GM18507 (cell line): ENCODE results near the gene ATP2A1.
"Not testable (repeated sequence)": the region's sequence is repeated elsewhere in the genome, so short reads cannot be mapped to it uniquely, and the experiment has no call there.

ENCODE experiments used
- DNase-seq: peaks from one replicate; pipeline ENCODE4 v3.0.0; 2011; ENCODE audit warnings: low read depth; ENCODE audit not compliant: insufficient read length; ENCODE audit errors: extremely low spot score
- FAIRE-seq: peaks from 2 replicates; lab custom pipeline; 2011; peaks lifted over from hg19 to GRCh38; lab: Jason Lieb, UNC

ATP2A1 gene

DNA sequence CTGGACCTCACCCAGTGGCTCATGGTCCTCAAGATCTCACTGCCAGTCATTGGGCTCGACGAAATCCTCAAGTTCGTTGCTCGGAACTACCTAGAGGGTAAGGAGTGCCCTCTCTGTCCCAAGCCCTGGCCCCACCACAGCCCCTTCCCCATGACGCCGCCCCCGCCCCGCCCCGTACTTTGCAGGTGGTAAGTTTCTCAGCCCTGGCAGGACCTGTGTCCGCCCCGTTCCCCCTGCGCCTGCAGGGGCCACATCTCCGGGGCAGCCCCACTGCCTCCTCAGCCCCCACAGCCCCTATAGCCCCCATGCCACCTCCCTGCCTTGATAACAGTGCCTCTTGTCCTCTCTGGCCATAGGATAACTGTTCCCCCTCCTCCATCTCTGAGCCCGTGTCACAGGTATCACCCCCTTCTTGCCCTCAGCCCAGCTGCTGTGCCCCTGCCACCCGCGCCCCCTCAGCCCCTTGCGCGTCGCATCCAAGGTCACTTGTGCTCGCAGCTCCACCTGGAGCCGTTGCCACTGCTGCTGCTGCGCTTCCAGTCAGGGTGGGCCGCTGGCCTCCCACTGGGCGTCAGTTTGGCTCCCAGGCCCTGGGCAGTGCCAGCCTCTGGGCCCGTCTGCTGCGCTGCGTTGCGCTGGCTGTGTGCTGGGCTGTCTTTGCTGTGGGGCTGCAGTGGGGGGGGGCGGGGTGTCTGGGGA, 25.2 kb downstream of the ATP2A1 start:
- DNase-seq (no peak), FAIRE-seq (no peak)

DNA sequence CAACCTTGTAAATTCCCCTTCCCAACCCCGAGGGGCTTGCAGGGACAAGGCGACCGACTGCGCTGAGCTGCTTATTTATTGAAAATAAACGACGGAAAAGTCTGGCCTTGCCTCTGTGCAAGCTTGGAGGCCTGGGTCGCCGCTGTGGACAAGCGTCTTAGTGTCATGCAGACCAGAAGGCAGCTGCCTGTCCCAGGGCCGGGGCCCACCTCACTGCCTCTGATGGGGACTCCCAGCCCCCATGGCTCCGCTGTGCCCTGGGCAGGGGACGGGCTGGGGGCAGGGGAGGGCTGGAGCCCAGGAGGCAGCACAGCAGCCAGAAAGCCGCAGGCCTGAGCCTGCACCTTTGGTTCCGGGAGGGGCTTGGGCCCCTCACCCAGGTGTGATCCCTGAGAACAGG, 26.1 kb downstream of the ATP2A1 start:
- DNase-seq (no peak), FAIRE-seq (no peak)

DNA sequence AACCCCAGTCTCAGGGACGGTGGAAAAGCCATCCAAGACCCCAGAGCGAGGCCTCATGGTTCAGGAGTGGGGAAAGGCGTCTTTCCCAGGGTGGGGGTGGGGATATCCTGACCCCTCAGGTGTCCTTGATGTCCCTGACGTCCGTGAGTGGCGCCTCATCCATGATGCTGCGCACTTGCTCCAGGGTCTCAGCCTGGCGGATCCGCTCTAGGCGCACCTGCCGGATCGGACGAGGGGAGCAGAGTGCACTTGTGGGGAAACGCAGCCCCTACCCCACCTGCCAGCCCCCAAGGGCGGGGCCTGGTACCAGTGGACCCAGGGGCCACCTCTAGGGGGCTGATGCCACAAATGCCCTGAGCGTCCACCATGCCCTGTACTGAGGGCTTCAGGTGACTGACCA, 26.5 kb downstream of the ATP2A1 start:
- DNase-seq = no peak
- no peak for FAIRE-seq

DNA sequence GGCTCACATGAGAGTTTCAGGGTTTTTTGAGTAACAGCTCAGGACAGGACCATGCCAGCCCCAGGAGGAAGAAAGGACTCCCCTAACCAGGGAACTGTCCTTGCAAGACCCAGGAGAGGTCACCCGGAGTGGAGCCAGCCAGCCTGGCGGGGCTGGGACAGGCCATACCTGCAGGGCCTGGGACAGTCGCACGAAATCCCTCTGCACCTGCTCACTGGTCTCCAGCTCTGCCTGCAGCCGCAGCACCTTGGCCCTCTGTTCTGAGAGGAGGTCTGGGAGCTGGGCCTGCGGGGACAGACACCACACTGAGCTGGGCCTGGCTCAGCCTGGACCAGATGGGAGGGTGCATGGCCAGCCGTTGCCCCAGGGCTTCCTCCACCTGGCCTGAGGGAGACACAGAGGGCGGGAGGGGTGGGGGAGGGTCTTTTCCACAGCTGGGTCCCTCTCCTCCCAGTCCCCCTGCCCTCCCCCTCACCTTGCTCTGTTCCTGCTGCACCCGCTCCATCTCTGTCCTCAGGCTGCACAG, 27.0 kb downstream of the ATP2A1 start:
- FAIRE-seq (no peak), DNase-seq (no peak)

DNA sequence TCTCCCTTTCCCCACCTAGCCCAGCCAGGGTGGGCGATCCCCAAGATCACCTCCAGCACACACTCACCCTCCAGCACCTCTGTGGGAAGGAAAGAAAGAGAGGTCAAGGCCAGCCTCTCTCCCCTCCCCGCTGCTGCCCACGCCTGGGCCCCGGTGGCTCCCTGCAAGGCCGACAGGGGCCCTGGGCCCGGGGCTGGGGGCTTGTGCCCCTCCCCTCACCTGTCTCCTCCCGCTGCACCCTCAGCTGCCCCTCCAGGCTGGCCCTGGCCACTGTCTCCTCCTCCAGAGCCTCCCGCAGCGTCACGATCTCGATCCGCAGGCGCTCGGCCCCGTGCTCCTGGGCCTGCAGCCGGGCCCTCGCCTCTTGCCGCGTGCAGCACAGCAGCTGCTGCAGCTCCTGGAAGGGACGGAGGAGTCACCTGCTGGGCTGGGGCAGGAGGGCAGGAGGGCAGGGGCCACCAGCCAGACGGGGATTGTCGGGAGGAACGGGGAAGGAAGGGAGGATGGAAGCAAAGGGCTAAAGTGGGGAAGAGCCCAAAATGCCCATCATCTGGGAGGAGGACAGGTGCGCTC, 27.6 kb downstream of the ATP2A1 start:
- no peak for DNase-seq
- no peak for FAIRE-seq

DNA sequence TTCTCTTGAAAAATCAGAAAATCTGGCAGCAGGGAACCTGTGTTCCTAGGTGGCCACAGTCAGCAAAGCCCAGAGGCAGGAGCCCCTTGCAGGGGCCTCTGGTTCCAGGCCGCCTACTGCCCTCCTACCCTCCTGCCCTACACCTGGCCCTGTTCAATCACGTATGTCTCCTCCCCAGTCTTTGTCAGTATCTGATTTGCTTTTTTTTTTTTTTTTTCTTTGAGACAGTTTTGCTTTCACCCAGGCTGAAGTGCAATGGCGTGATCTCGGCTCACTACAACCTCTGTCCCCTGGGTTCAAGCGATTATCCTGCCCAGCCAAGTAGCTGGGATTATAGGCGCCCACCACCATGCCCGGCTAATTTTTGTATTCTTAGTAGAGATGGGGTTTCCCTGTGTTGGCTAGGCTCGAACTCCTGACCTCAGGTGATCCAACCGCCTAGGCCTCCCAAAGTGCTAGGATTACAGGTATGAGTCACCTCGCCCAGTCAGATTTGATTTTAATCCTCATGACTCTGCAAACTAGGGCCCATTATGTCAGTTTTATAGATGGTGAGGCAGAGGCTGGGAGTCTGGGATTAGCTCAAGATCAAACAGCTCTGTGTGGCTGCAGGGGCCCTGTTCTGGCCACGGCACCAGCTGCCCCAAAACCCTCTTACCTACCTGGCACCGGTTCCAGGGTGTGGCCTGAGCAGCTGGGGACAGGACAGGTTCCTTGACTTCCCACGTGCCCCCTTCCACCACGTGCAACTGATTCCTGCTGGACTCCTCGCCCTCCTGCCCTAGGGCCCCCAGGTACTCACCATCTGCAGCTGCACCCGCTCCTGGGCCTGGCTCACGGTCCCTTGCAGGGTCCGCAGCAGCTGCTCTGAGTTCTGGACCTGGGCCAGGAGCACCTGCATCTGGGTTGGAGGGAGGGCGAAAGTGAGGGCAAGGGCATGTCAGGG, 32.1 kb downstream of the ATP2A1 start:
- DNase-seq (no peak), FAIRE-seq (peak; percentile 18)

DNA sequence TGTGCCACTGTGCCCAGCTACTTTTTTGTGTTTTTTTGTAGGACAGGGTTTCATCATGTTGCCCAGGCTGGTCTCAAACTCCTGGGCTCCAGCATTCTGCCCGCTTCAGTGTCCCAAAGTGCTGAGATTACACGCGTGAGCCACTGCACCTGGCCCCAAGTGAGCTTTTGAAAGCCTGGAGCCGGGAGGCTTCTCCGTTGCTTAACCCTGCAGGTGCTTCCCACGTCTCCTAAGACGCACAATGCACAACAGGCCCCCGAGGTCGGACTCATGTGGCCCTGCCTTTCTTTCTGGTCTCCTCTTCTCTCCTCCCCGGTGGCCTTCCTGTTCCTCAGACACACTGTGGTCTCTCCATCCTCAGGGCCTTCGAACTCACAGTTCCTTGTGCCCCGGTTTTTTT, 34.3 kb downstream of the ATP2A1 start:
- DNase-seq (no peak), FAIRE-seq (no peak)

DNA sequence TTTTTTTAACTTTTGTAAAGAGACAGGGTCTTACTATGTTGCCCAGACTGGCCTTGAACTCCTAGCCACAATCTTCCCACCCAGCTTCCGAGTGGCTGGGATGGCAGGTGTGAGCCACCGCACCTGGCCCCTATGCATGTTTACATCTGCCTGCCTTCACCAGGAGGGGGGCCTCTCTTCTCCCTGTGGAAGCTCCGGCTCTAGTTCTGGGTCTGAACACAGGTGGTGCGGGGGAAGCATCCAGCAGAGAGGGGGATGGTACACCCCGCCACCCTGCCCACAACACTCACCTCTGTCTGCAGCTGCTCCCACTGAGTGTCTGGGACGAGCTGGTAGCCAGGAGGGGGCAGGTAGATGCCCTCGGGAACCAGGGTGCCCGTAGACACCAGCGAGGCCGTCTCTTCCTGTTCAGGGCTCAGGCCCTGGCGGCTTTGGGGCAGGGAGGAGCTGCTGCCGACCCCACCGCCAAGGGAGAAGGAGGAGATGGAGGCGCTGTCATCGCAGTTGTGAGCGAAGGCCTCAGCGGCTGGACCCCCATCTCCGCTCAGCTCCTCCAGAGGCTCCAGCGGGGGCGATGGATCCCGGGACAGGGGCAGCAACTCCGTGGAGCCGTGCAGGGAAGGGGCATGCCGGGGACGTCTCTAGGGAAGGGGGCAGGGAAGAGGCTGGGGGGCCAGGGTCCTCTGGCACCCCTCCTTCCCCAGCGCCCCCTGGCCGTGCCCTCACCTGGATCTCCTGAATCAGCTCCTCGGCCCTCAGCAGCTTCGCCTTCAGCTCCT, 35.8 kb downstream of the ATP2A1 start:
- no peak for FAIRE-seq
- no peak for DNase-seq

DNA sequence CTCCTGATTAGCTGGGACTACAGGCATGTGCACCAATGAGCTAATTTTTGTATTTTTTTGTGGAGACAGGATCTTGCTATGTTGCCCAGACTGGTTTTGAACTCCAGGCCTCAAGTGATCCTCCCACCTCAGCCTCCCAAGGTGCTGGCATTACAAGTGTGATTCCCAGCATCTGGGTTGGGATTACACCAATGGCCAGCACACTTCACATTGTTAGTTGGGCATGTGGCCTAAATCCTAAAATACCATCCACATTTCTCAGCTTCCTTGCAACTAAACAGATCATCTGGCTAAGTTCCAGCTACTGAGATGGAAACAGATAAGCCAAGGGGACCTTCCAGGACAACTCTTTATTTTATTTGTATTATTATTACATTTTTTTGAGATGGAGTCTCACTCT, 36.9 kb downstream of the ATP2A1 start:
- FAIRE-seq = no peak
- no peak for DNase-seq

DNA sequence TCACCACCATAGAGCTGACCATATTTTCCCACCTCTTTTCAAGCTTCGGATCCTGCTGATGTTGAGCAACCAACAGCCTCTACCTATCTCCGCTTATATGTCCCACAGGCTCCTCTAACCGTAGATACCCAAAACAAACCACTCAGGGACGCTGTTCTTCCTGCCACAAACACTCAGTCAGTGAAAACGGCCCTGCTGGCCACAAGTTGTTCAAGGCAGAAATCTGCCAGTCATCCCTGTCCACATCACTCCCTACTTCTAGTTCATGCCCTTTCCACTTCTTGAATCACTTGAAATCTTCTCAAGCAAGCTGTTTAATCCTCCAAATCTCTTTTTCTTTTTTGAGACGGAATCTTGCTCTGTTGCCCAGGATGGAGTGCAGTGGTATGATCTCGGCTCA, 38.8 kb downstream of the ATP2A1 start:
- DNase-seq (no peak), FAIRE-seq (no peak)

DNA sequence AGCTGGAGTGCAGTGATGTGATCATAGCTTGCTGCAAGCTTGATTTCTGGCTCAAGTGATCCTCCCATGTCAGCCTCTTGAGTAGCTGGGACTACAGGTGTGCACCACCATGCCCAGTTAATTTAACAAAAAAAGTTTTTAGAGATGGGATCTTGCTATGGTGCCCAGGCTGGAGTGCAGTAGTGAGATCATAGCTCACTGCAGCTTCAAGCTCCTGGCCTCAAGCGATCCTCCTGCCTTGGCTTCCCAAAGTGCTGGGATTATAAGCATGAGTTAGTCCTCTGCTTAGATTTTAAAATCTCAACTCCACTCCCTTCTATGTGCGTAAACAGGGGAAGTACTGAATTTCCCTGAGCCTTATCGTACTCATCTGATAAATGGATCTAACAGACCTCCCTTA, 40.4 kb downstream of the ATP2A1 start:
- no peak for FAIRE-seq

DNA sequence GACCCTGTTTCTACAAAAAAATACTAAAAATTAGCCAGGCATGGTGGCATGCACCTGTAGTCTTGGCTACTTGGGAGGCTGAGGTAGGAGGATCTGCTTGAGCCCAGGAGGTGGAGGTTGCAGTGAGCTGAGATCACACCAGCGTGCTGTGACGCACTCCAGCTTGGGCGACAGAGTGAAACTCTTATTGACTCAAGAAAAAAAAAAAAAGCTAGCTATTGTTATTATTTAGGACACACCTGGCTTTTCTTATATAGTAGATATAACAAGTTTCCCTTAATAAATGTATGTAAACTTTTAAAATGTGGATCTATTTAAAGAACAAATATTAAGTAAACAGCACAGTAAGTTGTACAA, 44.9 kb downstream of the ATP2A1 start:
- no peak for DNase-seq

More for the DNA sequence above, 40.4 kb downstream of the ATP2A1 start:
- no peak for DNase-seq

DNA sequence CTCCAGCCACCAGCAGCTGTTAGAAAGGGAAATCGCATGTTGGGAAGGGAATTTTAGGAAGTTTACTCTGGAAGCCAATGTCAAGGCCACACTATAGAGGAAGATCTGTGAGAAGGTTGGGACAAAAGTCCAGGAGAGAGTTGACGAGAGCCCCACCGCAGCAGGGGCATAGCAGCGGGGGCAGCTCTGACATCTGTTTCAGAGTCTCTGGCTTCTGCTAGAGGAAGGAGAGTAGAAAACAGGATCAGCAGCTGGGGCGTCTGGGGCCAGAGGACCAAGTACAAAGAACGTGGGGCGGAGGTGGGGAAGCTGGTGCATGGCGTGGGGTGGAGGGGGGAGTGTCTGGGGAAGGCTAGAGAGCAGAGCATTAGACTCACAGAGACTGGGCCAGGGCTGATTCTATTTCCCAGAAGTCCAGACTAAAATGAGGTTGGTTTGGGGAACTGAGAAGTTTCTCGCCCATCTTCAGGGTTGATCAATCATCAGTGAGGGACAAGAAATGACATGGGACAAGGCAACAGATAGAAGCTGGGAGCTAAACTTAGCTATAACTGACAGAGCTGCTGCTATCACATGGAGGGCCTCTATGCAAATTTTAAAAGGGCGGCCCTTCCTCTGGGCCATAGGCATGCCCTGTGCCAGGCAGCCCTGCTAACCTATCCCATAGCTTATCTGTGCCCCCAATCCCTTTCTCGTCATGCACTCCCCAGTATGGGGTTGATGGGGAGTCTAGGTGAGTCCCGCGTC, 45.5 kb downstream of the ATP2A1 start:
- FAIRE-seq (peak; percentile 88), DNase-seq (no peak)

More for the DNA sequence above, 44.9 kb downstream of the ATP2A1 start:
- FAIRE-seq = no peak

DNA sequence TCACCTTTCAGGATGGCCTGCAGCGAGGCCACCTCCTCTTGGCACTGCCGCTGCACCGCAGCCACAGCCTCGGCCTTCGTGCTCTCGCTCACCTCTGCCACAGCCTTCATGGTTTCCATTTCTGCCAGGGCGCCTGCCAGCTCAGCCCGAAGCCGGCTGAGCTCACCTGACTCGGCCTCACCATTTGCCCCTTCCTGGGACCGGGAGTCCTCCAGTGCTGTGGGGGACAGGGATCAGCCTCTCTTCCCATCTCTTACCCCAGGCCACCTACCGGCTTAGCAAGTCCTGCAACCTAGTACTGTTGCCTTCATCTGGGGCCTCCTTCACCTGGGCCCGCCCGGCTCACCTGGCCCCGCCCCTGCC, 46.1 kb downstream of the ATP2A1 start:
- FAIRE-seq = no peak
- no peak for DNase-seq

DNA sequence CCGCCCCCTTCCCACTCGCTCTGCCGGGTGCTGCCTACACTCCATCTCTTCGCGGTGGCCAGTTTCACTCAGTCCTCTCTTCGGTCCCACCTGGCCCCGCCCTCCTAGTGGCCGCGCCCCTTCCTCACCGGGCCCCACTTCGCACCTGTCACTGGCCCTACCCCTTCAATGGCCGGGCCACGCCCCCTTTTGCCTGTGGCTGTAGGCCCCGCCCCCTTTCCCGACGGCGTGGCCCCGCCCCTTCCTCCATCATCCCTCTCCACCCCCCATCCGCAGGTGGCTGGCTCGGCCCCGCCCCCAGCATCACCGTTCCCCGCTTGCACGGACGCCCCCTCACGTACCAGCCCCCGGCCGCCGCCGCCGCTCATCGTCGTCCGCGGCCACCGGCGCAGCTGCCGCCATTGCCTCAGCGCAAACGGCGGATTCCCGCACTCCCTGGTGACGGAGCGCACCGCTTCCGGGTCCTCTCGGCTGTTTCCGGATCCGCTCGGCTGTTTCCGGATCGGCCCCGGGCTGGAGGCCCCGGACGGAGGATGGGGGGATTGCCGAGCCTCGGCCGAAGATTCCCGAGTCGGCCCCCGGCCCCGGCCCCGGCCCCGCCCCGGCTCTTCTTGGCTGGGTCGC, 46.6 kb downstream of the ATP2A1 start, which contains the start of gene RABEP2:
Gene RABEP2, minus strand, starts transcription at position 477 of the 624 bp plus-strand sequence. Its CDS starts 75 bp downstream, at position 402.
- FAIRE-seq (peak; percentile 76), DNase-seq (peak; percentile 88)

DNA sequence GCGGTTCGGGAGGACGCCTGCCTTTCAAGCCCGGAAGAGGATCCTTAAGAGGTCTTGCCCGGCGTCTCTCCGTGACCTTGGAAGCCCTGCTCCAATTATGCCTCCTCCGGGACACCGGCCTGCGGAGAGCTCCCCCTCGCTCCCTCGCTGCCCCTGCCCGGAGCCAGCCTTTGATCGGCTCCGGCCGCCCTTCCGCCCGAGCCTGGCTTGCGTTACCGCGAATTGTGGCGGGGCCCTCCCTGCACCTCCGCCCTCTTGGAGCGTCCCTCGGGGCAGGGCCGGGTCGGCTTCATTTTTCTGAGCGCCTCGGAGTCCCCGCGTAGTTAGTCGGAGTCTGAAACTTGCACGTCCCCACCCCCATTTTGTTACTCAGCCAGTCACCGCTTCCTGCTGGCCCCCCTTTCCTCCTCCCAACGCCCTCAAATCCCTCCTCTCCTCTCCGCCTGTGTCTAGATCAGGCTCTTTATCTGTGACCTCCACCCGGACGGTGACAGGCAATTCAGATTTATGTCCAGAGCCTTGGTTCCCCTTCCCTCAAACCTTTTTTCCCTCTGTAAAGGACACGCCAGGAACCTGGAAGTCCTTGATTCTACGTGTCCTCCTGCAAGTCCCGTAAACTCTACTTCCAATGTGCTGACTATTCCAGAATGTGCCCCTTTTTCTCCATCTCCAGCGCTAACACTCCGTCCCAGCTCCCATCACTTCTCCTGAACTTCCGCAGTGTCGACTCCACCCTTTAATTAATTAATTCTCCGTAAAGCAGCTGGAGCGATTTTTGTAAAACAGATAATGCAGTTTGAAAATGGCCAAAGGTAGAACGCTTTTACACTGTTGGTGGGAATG, 47.3 kb downstream of the ATP2A1 start:
- DNase-seq (no peak), FAIRE-seq (peak; percentile 86)

DNA sequence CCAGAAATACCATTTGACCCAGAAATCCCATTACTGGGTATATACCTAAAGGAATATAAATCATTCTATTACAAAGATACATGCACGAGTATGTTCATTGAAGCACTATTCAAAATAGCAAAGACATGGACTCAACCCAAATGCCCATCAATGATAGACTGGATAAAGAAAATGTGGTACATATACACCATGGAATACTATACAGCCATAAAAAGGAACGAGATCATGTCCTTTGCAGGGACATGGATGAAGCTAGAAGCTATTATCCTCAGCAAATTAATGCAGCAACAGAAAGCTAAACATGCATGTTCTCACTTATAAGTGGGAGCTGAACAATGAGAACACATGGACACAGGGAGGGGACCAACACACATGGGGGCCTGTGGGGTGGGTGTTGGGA, 48.0 kb downstream of the ATP2A1 start:
- not testable (repeated sequence) for DNase-seq, FAIRE-seq

DNA sequence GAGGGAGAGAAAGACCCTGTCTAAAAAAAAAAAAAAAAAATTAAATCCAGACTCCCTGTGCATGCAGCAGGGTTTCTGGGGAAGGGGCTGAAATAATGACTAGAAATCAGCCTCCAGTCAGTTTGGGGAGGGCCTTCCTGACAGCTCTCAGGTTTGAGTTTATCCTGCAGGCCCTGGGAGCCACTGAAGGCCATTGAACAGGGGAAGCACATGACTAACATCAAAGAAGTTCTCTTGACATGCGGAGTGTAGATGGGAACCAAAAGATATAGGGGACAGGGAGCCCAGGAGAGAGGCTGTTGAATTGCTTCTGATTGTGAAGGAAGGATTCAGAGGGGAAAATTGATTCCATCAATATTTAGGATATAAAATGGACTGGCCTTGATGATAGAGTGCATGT, 49.5 kb downstream of the ATP2A1 start:
- FAIRE-seq (no peak), DNase-seq (no peak)
